T-helper 1 cell treated with Interleukin-12 subunit alpha and Interleukin-12 subunit beta and Interleukin-4 antibody, amounts not matched to agents 30 ng/mL and 1 ng/mL, for 36 hours (primary cell): ENCODE data around the gene WNT10A. TPM values are rescaled to one million over a fixed set of nuclear protein-coding genes. Genes with fewer than 3 reads are reported as not detected.

Source experiments
- intact Hi-C: fragments of 100-400 bp; cut with micrococcal nuclease; formaldehyde crosslinking; loops from one replicate; pipeline ENCODE4 v1.15.1; 2024
- total RNA-seq: library from RNA; stranded (reverse); gene quantifications from 2 replicates; pipeline ENCODE4 v1.2.3, GENCODE V29; 2022

The WNT10A gene
- total RNA-seq, 1 donor from 2014 or later: 0.07 TPM

- intact Hi-C loops: loop anchor here (1.0 to 5.0 kb wide), 4 partner anchors 22 to 105 kb away; partner anchors contain the start of gene CDK5R2
These were observed 4.9 kb upstream of the WNT10A start for GRCh38 chr2:218875692-218876246.

- intact Hi-C loops: loop anchor here (1.0 to 5.0 kb wide), 4 partner anchors 22 to 104 kb away; partner anchors contain the start of gene CDK5R2
These were observed 4.0 kb upstream of the WNT10A start for GRCh38 chr2:218876562-218877219.

GRCh38 chr2:218877331-218877730 is 3.3 kb upstream of the WNT10A start:
- intact Hi-C loops: loop anchor here (5.0 kb wide), 1 partner anchor 80 kb away; the partner anchor contains the start of gene CDK5R2

GRCh38 chr2:218877891-218878290 is 2.8 kb upstream of the WNT10A start:
- intact Hi-C loops: loop anchor here (5.0 kb wide), 1 partner anchor 79 kb away; the partner anchor contains the start of gene CDK5R2

GRCh38 chr2:218878486-218878885 is 2.2 kb upstream of the WNT10A start:
- intact Hi-C loops: loop anchor here (5.0 kb wide), 1 partner anchor 79 kb away; the partner anchor contains the start of gene CDK5R2

GRCh38 chr2:218878926-218879761 is 1.5 kb upstream of the WNT10A start:
- intact Hi-C loops: loop anchor here (5.0 kb wide), 1 partner anchor 78 kb away; the partner anchor contains the start of gene CDK5R2

GRCh38 chr2:218879776-218880101 is 913 bp upstream of the WNT10A start:
- intact Hi-C loops: loop anchor here (5.0 kb wide), 1 partner anchor 78 kb away; the partner anchor contains the start of gene CDK5R2

GRCh38 chr2:218880859-218881594 is 375 bp downstream of the WNT10A start:
- intact Hi-C loops: no loop called here

GRCh38 chr2:218881744-218882460 is 1.2 kb downstream of the WNT10A start:
- intact Hi-C loops: no loop called here

- intact Hi-C loops: no loop called here
These were observed 1.8 kb downstream of the WNT10A start for GRCh38 chr2:218882461-218882816.

GRCh38 chr2:218882866-218883366 is 2.3 kb downstream of the WNT10A start:
- intact Hi-C loops: no loop called here

- intact Hi-C loops: no loop called here
These were observed 3.1 kb downstream of the WNT10A start for GRCh38 chr2:218883491-218884490.

- intact Hi-C loops: no loop called here
These were observed 3.9 kb downstream of the WNT10A start for GRCh38 chr2:218884519-218884918.

GRCh38 chr2:218885981-218886947 is 5.6 kb downstream of the WNT10A start:
- intact Hi-C loops: no loop called here

GRCh38 chr2:218887079-218887478 is 6.4 kb downstream of the WNT10A start:
- intact Hi-C loops: no loop called here

GRCh38 chr2:218888341-218888740 is 7.7 kb downstream of the WNT10A start:
- intact Hi-C loops: no loop called here

GRCh38 chr2:218889937-218890336 is 9.3 kb downstream of the WNT10A start:
- intact Hi-C loops: no loop called here

GRCh38 chr2:218890369-218890768 is 9.7 kb downstream of the WNT10A start:
- intact Hi-C loops: no loop called here
